H1 (cell line): ENCODE measurements around the gene CHRNG. TPM values are rescaled to one million over a fixed set of nuclear protein-coding genes. Genes with fewer than 3 reads are reported as not detected.

Experiments used
- CHD2 ChIP-seq: IDR thresholded peaks from 2 replicates; pipeline ENCODE4 v1.6.1; 2012; ENCODE audit warnings: low read length, improper control_type of control experiment
- CTCF ChIP-seq, 3 experiments: IDR thresholded peaks; 1 replicate in 2 of 3; 2 replicates in 1 of 3; pipeline versions ENCODE4 v1.5.1 to v1.6.1; 2011; ENCODE audit warnings: low read length in 3 of 3, mild to moderate bottlenecking in 3 of 3, inconsistent platforms in 2 of 3, low read depth in 1 of 3, moderate library complexity in 1 of 3; ENCODE audit not compliant: insufficient read depth in 1 of 3; ENCODE audit errors: control extremely low read depth in 1 of 3
- FOSL1 ChIP-seq: IDR thresholded peaks from 2 replicates; pipeline ENCODE4 v1.6.1; 2011; ENCODE audit warnings: mild to moderate bottlenecking, low read depth, low read length, moderate library complexity; ENCODE audit not compliant: insufficient read depth
- RFX5 ChIP-seq: IDR thresholded peaks from 2 replicates; pipeline ENCODE4 v1.6.1; 2011; ENCODE audit warnings: low read depth, low read length, improper control_type of control experiment, borderline replicate concordance
- SP2 ChIP-seq: IDR thresholded peaks from 2 replicates; pipeline ENCODE4 v1.6.1; 2012; ENCODE audit warnings: mild to moderate bottlenecking, low read length, inconsistent platforms
- TAF1 ChIP-seq: IDR thresholded peaks from 2 replicates; pipeline ENCODE4 v1.6.1; 2011; ENCODE audit warnings: mild to moderate bottlenecking, low read depth, low read length
- polyA plus RNA-seq, 7 experiments: library from polyadenylated mRNA; depleted of rRNA in 3 of 7; stranded (reverse) in 5 of 7; unstranded in 2 of 7; fragments of >200 nt in 5 of 7; fragments of 200-250 nt in 2 of 7; gene quantifications; 1 replicate in 5 of 7; 2 replicates in 1 of 7; 4 replicates in 1 of 7; pipeline versions ENCODE4 v1.2.1 to v1.2.3, GENCODE V29; 2011 to 2013; ENCODE audit warnings: missing spikeins in 2 of 7, mixed read lengths in 2 of 7
- total RNA-seq: library from RNA; stranded (reverse); fragmentation: NEBNext Ultra II Directional; extraction: Animal tissue kit (Norgen Biotek cat#: 25700); gene quantifications from 2 replicates; pipeline ENCODE4 v1.2.1, GENCODE V29; 2021
- TF ChIP-seq, protein P1 (sequence below): IDR thresholded peaks from 2 replicates; pipeline ENCODE4 v1.6.1; 2011; ENCODE audit warnings: low read depth, mild to moderate bottlenecking, low read length; ENCODE audit not compliant: insufficient read depth

CHRNG gene
- total and polyA plus RNA-seq, 2 of the 8 experiments (the other 6 are each of a cell fraction or from before 2014, with no cell fraction given) = 0.05 TPM; not detected in 1

GRCh38 chr2:232586943-232587505 lies 47.5 kb downstream of the CHRNG start (continued):
- TF ChIP-seq CTCF (IDR thresholded peaks at IDR 0.05; ENCODE audit: control extremely low read depth in 1 of 3, insufficient read depth in 1 of 3, low read depth in 1 of 3, low read length in 3 of 3) = no peak
- TF ChIP-seq TAF1 = no peak
- TF ChIP-seq SP2 = no peak
- no peak for TF ChIP-seq CHD2
- TF ChIP-seq, protein P1, sequence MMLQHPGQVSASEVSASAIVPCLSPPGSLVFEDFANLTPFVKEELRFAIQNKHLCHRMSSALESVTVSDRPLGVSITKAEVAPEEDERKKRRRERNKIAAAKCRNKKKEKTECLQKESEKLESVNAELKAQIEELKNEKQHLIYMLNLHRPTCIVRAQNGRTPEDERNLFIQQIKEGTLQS = no peak
- TF ChIP-seq FOSL1 = no peak
- TF ChIP-seq RFX5 = no peak
